Endothelial cell of umbilical vein (primary cell): ENCODE measurements around the gene MED29. TPM values are rescaled to one million over a fixed set of nuclear protein-coding genes. Genes with fewer than 3 reads are reported as not detected.

Source experiments
- BruUV-seq: library from RNA; stranded (reverse); fragments of 400-500 nt; replicated peaks from 2 replicates; lab custom pipeline; 2021; lab: Mats Ljungman, UMichigan
- CTCF ChIA-PET: fragments of 300-600, 350-600 bp; sonication (Branson Sonifier 250); formaldehyde crosslinking; loops from one replicate; lab custom pipeline; 2021; ENCODE audit warnings: antibody characterized with exemption, inconsistent platforms; lab: Charles Lee
- POLR2A ChIA-PET: fragments of 300-600, 350-600 bp; sonication (Branson Sonifier 250); formaldehyde crosslinking; loops from one replicate; lab custom pipeline; 2021; ENCODE audit warnings: antibody characterized with exemption, inconsistent platforms; lab: Charles Lee
- DNase-seq: peaks from one replicate; pipeline ENCODE4 v3.0.0-alpha.2; 2011; ENCODE audit warnings: low read depth, low spot score
- FAIRE-seq: peaks from 2 replicates; lab custom pipeline; 2011; peaks lifted over from hg19 to GRCh38; lab: Jason Lieb, UNC
- H2AFZ ChIP-seq: 2 replicates; pipeline ENCODE4 v1.6.0; 2012; ENCODE audit warnings: low read depth, low read length, control low read depth, inconsistent platforms
- H3K27ac ChIP-seq: 2 replicates; pipeline ENCODE4 v1.5.1; 2011; ENCODE audit warnings: low read depth, mild to moderate bottlenecking, control low read depth, low read length, moderate library complexity; ENCODE audit not compliant: insufficient read depth
- H3K27me3 ChIP-seq, 2 experiments: 2 replicates each; pipeline versions ENCODE4 v1.6.0 to v1.6.1; 2011; ENCODE audit warnings: low read length in 2 of 2, mixed read lengths in 1 of 2; ENCODE audit not compliant: control insufficient read depth in 2 of 2, insufficient read depth in 2 of 2
- H3K36me3 ChIP-seq, 2 experiments: 2 replicates in 1 of 2; 3 replicates in 1 of 2; pipeline ENCODE4 v1.5.1; 2011; ENCODE audit warnings: low read length in 2 of 2, mild to moderate bottlenecking in 1 of 2, moderate library complexity in 1 of 2; ENCODE audit not compliant: control insufficient read depth in 2 of 2, insufficient read depth in 2 of 2; ENCODE audit errors: extremely low read depth in 1 of 2
- H3K4me1 ChIP-seq: 3 replicates; pipeline ENCODE4 v1.5.1; 2011; ENCODE audit warnings: mild to moderate bottlenecking, low read length; ENCODE audit not compliant: control insufficient read depth, insufficient read depth; ENCODE audit errors: extremely low read depth
- H3K4me2 ChIP-seq: 2 replicates; pipeline ENCODE4 v1.6.1; 2011; ENCODE audit warnings: low read length, control low read depth, mixed read lengths; ENCODE audit not compliant: insufficient read depth
- H3K4me3 ChIP-seq, 3 experiments: fragments of 200-600 bp in 1 of 3; sonication (generic), shearing (Covaris generic) in 1 of 3; replicated peaks in 1 of 3; 2 replicates each; pipeline ENCODE4 v1.5.1; 2011 to 2016; ENCODE audit warnings: control low read depth in 3 of 3, low read length in 3 of 3, mild to moderate bottlenecking in 2 of 3, inconsistent platforms in 1 of 3, low read depth in 1 of 3, moderate library complexity in 1 of 3; ENCODE audit not compliant: insufficient read depth in 1 of 3
- H3K79me2 ChIP-seq: 2 replicates; pipeline ENCODE4 v1.6.0; 2012; ENCODE audit warnings: low read length, inconsistent platforms; ENCODE audit not compliant: control insufficient read depth, insufficient read depth
- H3K9ac ChIP-seq: replicated peaks from 2 replicates; pipeline ENCODE3; 2011; ENCODE audit warnings: low read length, control low read depth; ENCODE audit not compliant: insufficient read depth; ENCODE audit errors: extremely low read depth
- H3K9me1 ChIP-seq: replicated peaks from 3 replicates; pipeline ENCODE4 v1.6.0; 2011; ENCODE audit warnings: mild to moderate bottlenecking, low read length; ENCODE audit not compliant: control insufficient read depth, insufficient read depth; ENCODE audit errors: extremely low read depth
- H3K9me3 ChIP-seq: replicated peaks from 2 replicates; pipeline ENCODE4 v1.5.1; 2012; ENCODE audit warnings: low read length, inconsistent platforms; ENCODE audit not compliant: control insufficient read depth, insufficient read depth
- H4K20me1 ChIP-seq: replicated peaks from 2 replicates; pipeline ENCODE3; 2011; ENCODE audit warnings: mild to moderate bottlenecking, low read length; ENCODE audit not compliant: control insufficient read depth, insufficient read depth; ENCODE audit errors: extremely low read depth
- MYC ChIP-seq: IDR thresholded peaks from one replicate; pipeline ENCODE4 v1.6.1; 2011; ENCODE audit warnings: mild to moderate bottlenecking, low read depth, low read length
- POLR2A ChIP-seq: IDR thresholded peaks from 2 replicates; pipeline ENCODE4 v1.6.1; 2012; ENCODE audit warnings: low read depth, mild to moderate bottlenecking, control low read depth, low read length
- POLR2AphosphoS5 ChIP-seq: IDR thresholded peaks from 2 replicates; pipeline ENCODE4 v1.6.1; 2012; ENCODE audit warnings: low read depth, mild to moderate bottlenecking, control low read depth, low read length, moderate library complexity; ENCODE audit not compliant: insufficient read depth
- dilution Hi-C: fragments of 300-500 bp; cut with MboI; formaldehyde crosslinking; loops from one replicate; pipeline ENCODE4 v1.15.0; 2019; ENCODE audit warnings: low sequenced_read_pairs; ENCODE audit not compliant: extremely low pct_ligation_motif_present
- intact Hi-C: fragments of 100-400 bp; cut with micrococcal nuclease; formaldehyde crosslinking; loops from one replicate; pipeline ENCODE4 v1.10.0; 2022
- polyA plus RNA-seq, 4 experiments: library from polyadenylated mRNA; depleted of rRNA in 3 of 4; stranded (reverse) in 3 of 4; unstranded in 1 of 4; fragments of >200 nt; gene quantifications; 2 replicates each; pipeline versions ENCODE4 v1.2.1 to v1.2.3, GENCODE V29; 2011 to 2012; ENCODE audit warnings: missing spikeins in 1 of 4
- total RNA-seq: library from RNA; stranded (reverse); gene quantifications from 2 replicates; pipeline ENCODE4 v1.2.3, GENCODE V29; 2021
- TF ChIP-seq, protein P1 (sequence below), 2 donors: IDR thresholded peaks; 1 replicate in 1 of 2; 2 replicates in 1 of 2; pipeline ENCODE4 v1.5.1; 2011; ENCODE audit warnings: low read length in 2 of 2, mild to moderate bottlenecking in 2 of 2, moderate library complexity in 2 of 2, control low read depth in 1 of 2, inconsistent platforms in 1 of 2, low read depth in 1 of 2; ENCODE audit not compliant: insufficient read depth in 1 of 2; ENCODE audit errors: extremely low read depth in 1 of 2

Gene MED29
- total and polyA plus RNA-seq, 2 donors (not counting 3 experiments of a cell fraction or from before 2014, with no cell fraction given) = 25.5 to 50.4 TPM

DNA sequence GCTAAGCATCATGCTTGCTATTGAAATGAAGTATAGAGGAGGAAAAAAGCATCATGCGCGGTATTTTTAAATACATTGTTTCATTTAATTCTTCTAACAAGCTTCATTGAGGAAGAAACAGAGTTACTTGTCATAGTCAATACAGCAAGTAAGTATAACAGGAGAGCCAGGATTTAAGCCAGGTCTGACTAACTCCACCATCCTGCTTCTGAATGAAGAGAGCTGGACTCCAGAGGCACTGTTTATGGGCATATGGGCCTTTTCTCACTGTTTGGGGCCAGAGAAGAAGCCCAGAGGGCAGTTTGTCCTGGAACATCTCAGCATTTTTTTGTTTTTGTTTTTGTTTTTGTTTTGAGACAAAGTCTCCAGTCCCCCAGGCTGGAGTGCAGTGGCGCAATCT is 41.0 kb upstream of the MED29 start:
- no peak overlapping the region for H3K4me3 ChIP-seq
- H3K9ac ChIP-seq = no peak overlapping the region
- BruUV-seq = no TSS peak
- FAIRE-seq (no peak), DNase-seq (no peak)
- H3K27ac ChIP-seq = no peak overlapping the region
- CTCF ChIA-PET = no interaction called here
- POLR2A ChIA-PET = interaction anchor here (0.8 kb wide), 1 partner anchor 86 kb away, joined by 3 read pairs; the partner anchor contains the start of gene RPS16
- H3K9me1 ChIP-seq = no peaks in the 10 kb centered on the region
- intact Hi-C loops = no loop called here
- no peak overlapping the region for H2AFZ ChIP-seq
- dilution Hi-C loops = no loop called here
- no peaks in the 10 kb centered on the region for H3K9me3 ChIP-seq
- TF ChIP-seq MYC = no peak
- TF ChIP-seq POLR2A = no peak
- TF ChIP-seq, protein P1, sequence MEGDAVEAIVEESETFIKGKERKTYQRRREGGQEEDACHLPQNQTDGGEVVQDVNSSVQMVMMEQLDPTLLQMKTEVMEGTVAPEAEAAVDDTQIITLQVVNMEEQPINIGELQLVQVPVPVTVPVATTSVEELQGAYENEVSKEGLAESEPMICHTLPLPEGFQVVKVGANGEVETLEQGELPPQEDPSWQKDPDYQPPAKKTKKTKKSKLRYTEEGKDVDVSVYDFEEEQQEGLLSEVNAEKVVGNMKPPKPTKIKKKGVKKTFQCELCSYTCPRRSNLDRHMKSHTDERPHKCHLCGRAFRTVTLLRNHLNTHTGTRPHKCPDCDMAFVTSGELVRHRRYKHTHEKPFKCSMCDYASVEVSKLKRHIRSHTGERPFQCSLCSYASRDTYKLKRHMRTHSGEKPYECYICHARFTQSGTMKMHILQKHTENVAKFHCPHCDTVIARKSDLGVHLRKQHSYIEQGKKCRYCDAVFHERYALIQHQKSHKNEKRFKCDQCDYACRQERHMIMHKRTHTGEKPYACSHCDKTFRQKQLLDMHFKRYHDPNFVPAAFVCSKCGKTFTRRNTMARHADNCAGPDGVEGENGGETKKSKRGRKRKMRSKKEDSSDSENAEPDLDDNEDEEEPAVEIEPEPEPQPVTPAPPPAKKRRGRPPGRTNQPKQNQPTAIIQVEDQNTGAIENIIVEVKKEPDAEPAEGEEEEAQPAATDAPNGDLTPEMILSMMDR (IDR thresholded peaks at IDR 0.05; ENCODE audit: extremely low read depth in 1 of 2, insufficient read depth in 1 of 2, low read depth in 1 of 2, low read length in 2 of 2) = no peak
- H3K36me3 ChIP-seq = peaks cover 7 to 8% of the 10 kb centered on the region in 2 experiments
- peaks cover 7% of the 10 kb centered on the region for H3K4me1 ChIP-seq
- no peak overlapping the region for H3K4me2 ChIP-seq
- H4K20me1 ChIP-seq = peaks cover 2% of the 10 kb centered on the region
- H3K27me3 ChIP-seq = no peaks in the 10 kb centered on the region
- peaks cover 19% of the 10 kb centered on the region for H3K79me2 ChIP-seq

GRCh38 chr19:39351537-39352064 is 39.6 kb upstream of the MED29 start:
- no TSS peak for BruUV-seq
- TF ChIP-seq POLR2AphosphoS5 (no peak), MYC (no peak)
- H3K36me3 ChIP-seq = peaks cover 16 to 20% of the 10 kb centered on the region in 2 experiments
- no peaks in the 10 kb centered on the region for H3K9me1 ChIP-seq
- H3K27me3 ChIP-seq = no peaks in the 10 kb centered on the region
- DNase-seq = no peak
- peaks cover 7% of the 10 kb centered on the region for H3K4me1 ChIP-seq
- no peak overlapping the region for H3K27ac ChIP-seq
- dilution Hi-C loops (no loop called here), intact Hi-C loops (no loop called here)
- peaks cover 2% of the 10 kb centered on the region for H4K20me1 ChIP-seq
- H2AFZ ChIP-seq = no peak overlapping the region
- H3K9me3 ChIP-seq = no peaks in the 10 kb centered on the region
- ChIA-PET POLR2A (no interaction called here), CTCF (no interaction called here)
- H3K79me2 ChIP-seq = peaks cover 11% of the 10 kb centered on the region
- H3K4me2 ChIP-seq = no peak overlapping the region
- no peak overlapping the region for H3K4me3 ChIP-seq
- no peak overlapping the region for H3K9ac ChIP-seq
- no peak for FAIRE-seq
